HL-60 (cell line): Measurements from ENCODE around the gene NHERF1.

Source experiments
- DNase-seq, 2 experiments: peaks; one replicate each; pipeline ENCODE4 v3.0.0-alpha.2; 2010 to 2020; ENCODE audit warnings: low read depth in 1 of 2, low spot score in 1 of 2
- H3K27ac ChIP-seq: fragments of 250-450 bp; sonication (Bioruptor Pico); replicated peaks from 2 replicates; pipeline ENCODE4 v1.5.1; 2020; ENCODE audit warnings: mild to moderate bottlenecking, moderate library complexity
- H3K27me3 ChIP-seq: fragments of 250-450 bp; sonication (Bioruptor Pico); 2 replicates; pipeline ENCODE4 v1.5.1; 2021; ENCODE audit warnings: mild to moderate bottlenecking, moderate library complexity; ENCODE audit not compliant: insufficient read depth, poor library complexity, severe bottlenecking
- H3K4me3 ChIP-seq: replicated peaks from 2 replicates; pipeline ENCODE4 v1.5.1; 2011; ENCODE audit warnings: mild to moderate bottlenecking, control low read depth, low read length; ENCODE audit not compliant: insufficient read depth
- GABPA ChIP-seq: IDR thresholded peaks from 2 replicates; pipeline ENCODE4 v1.6.1; 2012; ENCODE audit warnings: low read depth
- POLR2AphosphoS5 ChIP-seq: IDR thresholded peaks from 2 replicates; pipeline ENCODE4 v1.6.1; 2012; ENCODE audit warnings: low read depth
- REST ChIP-seq: IDR thresholded peaks from 2 replicates; pipeline ENCODE4 v1.6.1; 2012; ENCODE audit warnings: low read depth; ENCODE audit not compliant: insufficient replicate concordance
- SPI1 ChIP-seq: IDR thresholded peaks from 2 replicates; pipeline ENCODE4 v1.6.1; 2012; ENCODE audit warnings: low read depth, mild to moderate bottlenecking, borderline replicate concordance
- TF ChIP-seq, protein P1 (sequence below): IDR thresholded peaks from one replicate; pipeline ENCODE4 v1.5.1; 2011; ENCODE audit warnings: low read length, control low read depth, inconsistent platforms; ENCODE audit not compliant: insufficient read depth

Gene NHERF1

GRCh38 chr17:74744349-74744713 lies 4.1 kb upstream of the NHERF1 start:
- no peak overlapping the region for H3K4me3 ChIP-seq
- DNase-seq, result no peak
- peak overlapping the region; percentile 17; the same call in 1 of the 2 replicates for H3K27ac ChIP-seq
- TF ChIP-seq SPI1 (no peak), POLR2AphosphoS5 (no peak), REST (no peak), GABPA (no peak)
- TF ChIP-seq, protein P1, sequence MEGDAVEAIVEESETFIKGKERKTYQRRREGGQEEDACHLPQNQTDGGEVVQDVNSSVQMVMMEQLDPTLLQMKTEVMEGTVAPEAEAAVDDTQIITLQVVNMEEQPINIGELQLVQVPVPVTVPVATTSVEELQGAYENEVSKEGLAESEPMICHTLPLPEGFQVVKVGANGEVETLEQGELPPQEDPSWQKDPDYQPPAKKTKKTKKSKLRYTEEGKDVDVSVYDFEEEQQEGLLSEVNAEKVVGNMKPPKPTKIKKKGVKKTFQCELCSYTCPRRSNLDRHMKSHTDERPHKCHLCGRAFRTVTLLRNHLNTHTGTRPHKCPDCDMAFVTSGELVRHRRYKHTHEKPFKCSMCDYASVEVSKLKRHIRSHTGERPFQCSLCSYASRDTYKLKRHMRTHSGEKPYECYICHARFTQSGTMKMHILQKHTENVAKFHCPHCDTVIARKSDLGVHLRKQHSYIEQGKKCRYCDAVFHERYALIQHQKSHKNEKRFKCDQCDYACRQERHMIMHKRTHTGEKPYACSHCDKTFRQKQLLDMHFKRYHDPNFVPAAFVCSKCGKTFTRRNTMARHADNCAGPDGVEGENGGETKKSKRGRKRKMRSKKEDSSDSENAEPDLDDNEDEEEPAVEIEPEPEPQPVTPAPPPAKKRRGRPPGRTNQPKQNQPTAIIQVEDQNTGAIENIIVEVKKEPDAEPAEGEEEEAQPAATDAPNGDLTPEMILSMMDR, result no peak
- no peaks in the 10 kb centered on the region for H3K27me3 ChIP-seq

- 0 out of 2 replicates have a peak, but pooled peaks have one; percentile 49 for TF ChIP-seq POLR2AphosphoS5
- TF ChIP-seq SPI1, result no peak
- TF ChIP-seq, protein P1, result peak; percentile 99
- no peak overlapping the region for H3K4me3 ChIP-seq
- H3K27me3 ChIP-seq, result no peaks in the 10 kb centered on the region
- H3K27ac ChIP-seq, result no peak overlapping the region; the same call in 1 of the 2 replicates
- peak in 1 of 2 experiments; percentile 75 for DNase-seq
These were observed 3.5 kb upstream of the NHERF1 start for GRCh38 chr17:74744714-74745547.

DNA sequence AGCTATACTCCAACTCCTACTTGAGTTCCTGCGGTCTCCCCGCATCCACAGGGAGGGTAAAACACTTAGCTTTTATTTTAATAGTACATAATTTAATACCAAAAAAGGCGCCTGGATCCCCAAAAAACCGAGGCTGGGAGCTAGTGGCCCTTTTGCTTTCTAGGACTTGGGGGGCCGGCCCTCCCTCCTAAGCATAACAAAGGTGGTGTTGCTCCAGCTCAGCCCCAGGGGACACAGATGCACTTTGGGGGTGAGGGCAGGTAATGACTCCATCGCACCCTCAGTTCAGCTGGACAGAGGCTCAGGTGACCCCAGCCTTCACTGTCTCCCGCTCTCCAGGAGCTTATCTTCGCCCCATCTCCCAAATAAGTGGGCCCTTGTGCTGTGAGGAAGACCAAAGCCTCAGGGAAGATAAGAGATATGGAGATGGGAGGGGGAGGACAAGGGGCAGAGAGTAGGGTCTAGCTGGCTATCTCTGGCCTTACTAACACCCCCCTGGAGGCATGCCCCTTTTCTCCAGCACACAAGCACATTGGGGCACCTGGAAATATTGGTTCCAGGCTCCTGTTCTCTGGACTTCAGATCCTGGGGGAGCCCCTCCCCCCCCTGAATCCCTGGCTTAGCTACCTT lies 2.8 kb upstream of the NHERF1 start:
- Histone ChIP-seq H3K27me3 (no peaks in the 10 kb centered on the region), H3K4me3 (no peak overlapping the region), H3K27ac (no peak overlapping the region)
- DNase-seq, result no peak
- TF ChIP-seq, protein P1, result no peak
- TF ChIP-seq SPI1, result no peak
- TF ChIP-seq GABPA, result no peak
- TF ChIP-seq REST, result no peak
- no peak for TF ChIP-seq POLR2AphosphoS5
